ENCODE measurements around the gene HAND1. TPM values are rescaled to one million over a fixed set of nuclear protein-coding genes. Genes with fewer than 3 reads are reported as not detected.

Gene HAND1
- total and polyA plus RNA-seq, 3 donors from 2014 or later = 0.24 TPM; not detected in 2

DNA sequence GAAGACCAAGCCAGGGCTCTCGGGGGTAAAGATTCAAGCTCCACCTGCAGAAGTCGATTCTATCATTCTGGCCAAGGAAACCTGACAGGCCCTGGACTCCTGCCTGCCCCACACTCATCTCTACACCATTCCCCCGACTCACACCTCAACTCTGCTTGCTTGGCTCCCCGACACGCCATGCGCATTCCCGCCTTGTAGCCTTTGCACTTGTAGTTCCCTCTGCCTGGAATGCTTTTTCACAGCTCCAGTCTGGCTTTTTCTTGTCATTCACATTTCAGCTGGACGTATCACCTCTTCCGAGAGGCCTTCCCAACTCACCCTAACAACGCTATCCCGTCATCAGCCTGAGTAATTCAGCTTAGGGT is 28.7 kb upstream of the HAND1 start:
- H3K27me3 ChIP-seq = no peaks in the 10 kb centered on the region
- no peak for DNase-seq
- no peak overlapping the region for H3K27ac ChIP-seq
- H3K36me3 ChIP-seq (ENCODE audit: low read depth, missing control alignments) = no peaks in the 10 kb centered on the region
- H3K4me1 ChIP-seq = no peaks in the 10 kb centered on the region
- no peaks in the 10 kb centered on the region for H3K9me3 ChIP-seq
- 91 to 94% methylated on average over 9 to 11 of the region's 11 CpGs for WGBS, 2 donors
- no peak overlapping the region for H3K4me3 ChIP-seq
- TF ChIP-seq CTCF (IDR thresholded peaks at IDR 0.05) = no peak
- TF ChIP-seq POLR2A (IDR thresholded peaks at IDR 0.05) = no peak
- intact Hi-C loops (cut with DNase I; ENCODE audit: low total_unique reads) = no loop called here

DNA sequence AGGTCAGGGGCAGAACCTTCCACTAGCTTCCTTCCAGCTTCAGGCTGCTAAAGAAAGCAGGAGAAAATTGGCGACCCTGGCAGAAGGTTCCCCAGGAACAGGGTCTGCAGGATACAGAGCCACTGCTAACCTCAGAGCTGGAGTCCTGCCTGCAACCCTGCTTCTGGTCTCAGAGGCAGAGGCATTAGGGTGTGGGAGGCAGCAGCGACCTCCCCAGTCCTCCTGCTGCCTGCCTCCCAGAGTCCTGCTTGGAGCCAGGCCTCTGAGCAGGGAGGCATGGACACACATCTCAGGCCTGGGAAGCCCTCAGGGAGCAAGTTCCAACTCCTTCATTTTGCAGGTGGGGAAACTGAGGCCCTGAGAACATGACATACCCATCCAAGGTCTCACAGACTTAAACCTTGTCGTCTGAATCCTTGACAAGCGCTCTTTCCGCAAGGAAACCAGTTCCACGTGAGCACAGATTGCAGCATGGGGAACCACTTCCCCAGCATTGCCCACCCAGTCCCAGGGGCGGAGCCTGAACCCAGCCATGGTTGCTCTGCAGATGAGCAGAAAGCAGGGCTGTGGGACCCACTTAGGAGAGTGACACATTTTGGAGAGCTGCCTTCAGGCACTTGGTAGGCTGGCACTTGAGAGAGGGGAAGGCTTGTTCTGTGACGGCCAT is 28.2 kb upstream of the HAND1 start:
- no peak for DNase-seq
- Histone ChIP-seq H3K9me3 (no peaks in the 10 kb centered on the region), H3K4me3 (no peak overlapping the region)

DNA sequence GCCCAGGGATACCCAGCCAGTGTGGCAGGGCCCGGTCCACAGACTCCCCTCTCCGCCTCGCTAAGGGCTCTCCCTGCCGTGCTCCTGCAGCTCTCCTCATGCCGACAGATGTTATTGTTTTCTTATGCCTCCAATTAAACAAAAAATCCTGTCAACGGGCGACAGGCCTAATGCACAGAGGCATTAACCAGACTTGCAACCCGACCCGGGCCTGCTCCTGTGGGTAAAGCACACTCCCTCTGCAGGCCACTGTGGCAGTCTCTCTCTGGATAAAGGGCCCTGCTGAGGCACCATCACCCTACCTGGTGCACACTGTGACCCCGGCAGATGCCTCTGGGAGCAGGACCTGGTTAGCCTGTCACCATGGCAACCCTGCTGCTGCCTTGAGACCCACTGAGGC is 27.5 kb upstream of the HAND1 start:
- Histone ChIP-seq H3K9me3 (no peaks in the 10 kb centered on the region), H3K36me3 (ENCODE audit: low read depth, missing control alignments) (no peaks in the 10 kb centered on the region), H3K27me3 (no peaks in the 10 kb centered on the region), H3K27ac (no peak overlapping the region), H3K4me3 (no peak overlapping the region), H3K4me1 (no peaks in the 10 kb centered on the region)
- DNase-seq = no peak
- intact Hi-C loops (cut with DNase I; ENCODE audit: low total_unique reads) = no loop called here
- no peak for TF ChIP-seq POLR2A (IDR thresholded peaks at IDR 0.05)
- no peak for TF ChIP-seq CTCF (IDR thresholded peaks at IDR 0.05)
- 64 to 89% methylated on average over 8 to 10 of the region's 10 CpGs for WGBS, 2 donors

More for the DNA sequence above, 28.2 kb upstream of the HAND1 start:
- Histone ChIP-seq H3K27ac (no peak overlapping the region), H3K36me3 (ENCODE audit: low read depth, missing control alignments) (no peaks in the 10 kb centered on the region), H3K27me3 (no peaks in the 10 kb centered on the region), H3K4me1 (no peaks in the 10 kb centered on the region)
- no peak for TF ChIP-seq POLR2A (IDR thresholded peaks at IDR 0.05)
- no peak for TF ChIP-seq CTCF (IDR thresholded peaks at IDR 0.05)
- intact Hi-C loops (cut with DNase I; ENCODE audit: low total_unique reads) = no loop called here
- WGBS, 2 donors = 85 to 88% methylated on average over 5 to 8 of the region's 8 CpGs

DNA sequence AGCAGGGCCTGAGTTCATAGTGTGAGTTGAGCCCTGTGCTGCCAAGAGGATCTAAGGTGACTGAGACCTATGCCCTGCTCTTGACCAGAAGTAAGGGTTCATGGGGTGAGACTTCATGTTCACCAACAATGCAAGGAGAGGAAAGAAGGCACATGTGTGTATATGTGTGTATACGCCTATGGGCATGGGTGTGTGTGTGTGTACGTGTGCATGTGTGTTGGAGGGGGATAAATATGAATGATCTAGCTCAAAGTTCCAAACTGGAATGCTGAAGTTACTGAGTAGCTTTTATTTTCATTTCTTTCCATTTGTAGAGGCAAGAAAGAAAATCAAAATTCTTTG is 25.6 kb upstream of the HAND1 start:
- DNase-seq = no peak
- Histone ChIP-seq H3K27me3 (no peaks in the 10 kb centered on the region), H3K36me3 (ENCODE audit: low read depth, missing control alignments) (no peaks in the 10 kb centered on the region), H3K4me1 (no peaks in the 10 kb centered on the region), H3K27ac (no peak overlapping the region), H3K4me3 (no peak overlapping the region), H3K9me3 (no peaks in the 10 kb centered on the region)
- intact Hi-C loops (cut with DNase I; ENCODE audit: low total_unique reads) = no loop called here
- WGBS, 2 donors = 93 to 98% methylated on average over 2 of the region's 2 CpGs
- TF ChIP-seq POLR2A (IDR thresholded peaks at IDR 0.05) = no peak
- TF ChIP-seq CTCF (IDR thresholded peaks at IDR 0.05) = no peak

GRCh38 chr5:154502180-154502579 is 24.2 kb upstream of the HAND1 start:
- H3K27me3 ChIP-seq = no peaks in the 10 kb centered on the region
- 94% methylated on average over 1 of the region's 1 CpG for WGBS, 2 donors
- no peak for DNase-seq
- no peaks in the 10 kb centered on the region for H3K36me3 ChIP-seq (ENCODE audit: low read depth, missing control alignments)
- H3K27ac ChIP-seq = no peak overlapping the region
- H3K4me1 ChIP-seq = no peaks in the 10 kb centered on the region
- no peak for TF ChIP-seq POLR2A (IDR thresholded peaks at IDR 0.05)
- no peak for TF ChIP-seq CTCF (IDR thresholded peaks at IDR 0.05)
- no peaks in the 10 kb centered on the region for H3K9me3 ChIP-seq
- H3K4me3 ChIP-seq = no peak overlapping the region
- intact Hi-C loops (cut with DNase I; ENCODE audit: low total_unique reads) = no loop called here

Data from testis (tissue), 3 donors.